ENCODE measurements around the gene LEUTX.

- no peak for TF ChIP-seq CTCF (IDR thresholded peaks at IDR 0.05)
- no peak for TF ChIP-seq POLR2A (IDR thresholded peaks at IDR 0.05)
- no peak for TF ChIP-seq EP300 (IDR thresholded peaks at IDR 0.05)
These were observed 42.0 kb downstream of the LEUTX start for GRCh38 chr19:39820696-39821095.

All from ovary (tissue), 3 donors.